Breast epithelium (tissue), 3 donors: Measurements from ENCODE around the gene IQSEC3.

Experiments used
- POLR2A ChIP-seq: fragments of 450-650 bp; IDR thresholded peaks from one replicate; pipeline ENCODE4 v1.6.1; 2016; ENCODE audit warnings: antibody characterized with exemption, mild to moderate bottlenecking, moderate library complexity
- POLR2AphosphoS5 ChIP-seq, 3 donors: sonication (generic); formaldehyde crosslinking; IDR thresholded peaks; one replicate each; pipeline ENCODE4 v1.6.1; 2017; ENCODE audit warnings: antibody characterized with exemption in 3 of 3
- TF ChIP-seq, protein P1 (sequence below), 3 donors: fragments of 450-650 bp; IDR thresholded peaks; one replicate each; pipeline ENCODE4 v1.5.1; 2016 to 2017; ENCODE audit warnings: antibody characterized with exemption in 3 of 3, mild to moderate bottlenecking in 3 of 3, moderate library complexity in 3 of 3

DNA sequence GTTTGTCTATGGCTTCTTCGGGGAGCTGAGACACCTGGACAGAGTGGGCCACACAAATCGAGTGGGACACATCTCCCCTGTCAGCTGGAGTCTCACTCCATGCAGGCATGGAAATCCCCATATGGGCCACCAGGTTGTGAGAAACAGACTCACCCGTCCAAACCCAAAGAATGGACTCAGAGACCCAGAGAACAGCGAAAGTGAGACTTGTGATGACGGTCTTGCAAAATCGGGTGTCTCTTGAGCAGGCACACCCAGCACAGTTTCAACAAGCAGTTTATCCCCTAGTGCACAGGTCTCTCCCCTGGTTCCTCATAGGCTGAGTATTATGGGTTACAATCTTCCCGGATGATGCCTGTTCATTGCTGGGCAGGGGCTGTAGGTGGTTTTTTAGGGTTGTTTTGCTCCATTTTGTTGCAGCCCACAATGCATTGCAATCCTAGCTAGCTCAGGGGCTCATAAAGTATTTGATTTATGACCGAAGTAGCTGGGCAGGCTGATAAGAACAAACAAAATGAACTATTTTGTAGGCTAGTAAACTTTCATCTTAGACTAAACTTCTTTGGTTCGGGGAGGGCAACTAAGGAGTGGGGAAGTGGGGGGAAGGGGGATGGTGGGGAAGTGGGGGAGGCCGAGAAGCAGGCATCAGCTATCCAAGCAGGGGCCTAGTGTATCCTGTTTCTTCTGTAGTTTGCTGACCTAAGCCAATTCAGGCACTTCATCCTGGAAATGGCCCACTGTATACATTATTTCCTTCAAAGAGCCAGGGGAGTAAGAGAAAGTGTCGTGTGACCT is 45.3 kb downstream of the IQSEC3 start:
- TF ChIP-seq POLR2A, result no peak
- TF ChIP-seq, protein P1, sequence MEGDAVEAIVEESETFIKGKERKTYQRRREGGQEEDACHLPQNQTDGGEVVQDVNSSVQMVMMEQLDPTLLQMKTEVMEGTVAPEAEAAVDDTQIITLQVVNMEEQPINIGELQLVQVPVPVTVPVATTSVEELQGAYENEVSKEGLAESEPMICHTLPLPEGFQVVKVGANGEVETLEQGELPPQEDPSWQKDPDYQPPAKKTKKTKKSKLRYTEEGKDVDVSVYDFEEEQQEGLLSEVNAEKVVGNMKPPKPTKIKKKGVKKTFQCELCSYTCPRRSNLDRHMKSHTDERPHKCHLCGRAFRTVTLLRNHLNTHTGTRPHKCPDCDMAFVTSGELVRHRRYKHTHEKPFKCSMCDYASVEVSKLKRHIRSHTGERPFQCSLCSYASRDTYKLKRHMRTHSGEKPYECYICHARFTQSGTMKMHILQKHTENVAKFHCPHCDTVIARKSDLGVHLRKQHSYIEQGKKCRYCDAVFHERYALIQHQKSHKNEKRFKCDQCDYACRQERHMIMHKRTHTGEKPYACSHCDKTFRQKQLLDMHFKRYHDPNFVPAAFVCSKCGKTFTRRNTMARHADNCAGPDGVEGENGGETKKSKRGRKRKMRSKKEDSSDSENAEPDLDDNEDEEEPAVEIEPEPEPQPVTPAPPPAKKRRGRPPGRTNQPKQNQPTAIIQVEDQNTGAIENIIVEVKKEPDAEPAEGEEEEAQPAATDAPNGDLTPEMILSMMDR (IDR thresholded peaks at IDR 0.05), result no peak
- TF ChIP-seq POLR2AphosphoS5 (IDR thresholded peaks at IDR 0.05), result no peak
